ENCODE measurements around the gene TRAPPC10.

DNA sequence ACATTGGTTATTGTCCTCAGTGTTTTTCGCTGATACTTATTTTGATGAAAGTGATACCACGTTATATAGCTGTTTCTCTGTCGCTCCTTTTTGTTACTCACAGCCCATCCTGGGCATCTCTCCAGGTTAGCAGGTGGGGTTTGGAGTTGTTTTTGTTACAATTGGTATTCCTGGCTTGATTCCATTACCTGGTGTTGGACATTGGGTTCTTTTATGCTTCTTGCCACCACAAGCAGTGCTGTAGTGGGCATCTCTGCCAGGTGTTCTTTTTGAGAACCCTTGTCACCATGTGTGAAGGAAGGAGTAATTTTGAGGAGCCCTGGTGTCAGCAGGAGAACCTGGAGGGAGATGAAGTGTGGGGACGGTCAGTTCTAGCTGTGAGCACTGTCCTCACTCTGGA, 47.6 kb downstream of the TRAPPC10 start:
- no peak for TF ChIP-seq POLR2AphosphoS5 (IDR thresholded peaks at IDR 0.05)
- TF ChIP-seq, protein P1, sequence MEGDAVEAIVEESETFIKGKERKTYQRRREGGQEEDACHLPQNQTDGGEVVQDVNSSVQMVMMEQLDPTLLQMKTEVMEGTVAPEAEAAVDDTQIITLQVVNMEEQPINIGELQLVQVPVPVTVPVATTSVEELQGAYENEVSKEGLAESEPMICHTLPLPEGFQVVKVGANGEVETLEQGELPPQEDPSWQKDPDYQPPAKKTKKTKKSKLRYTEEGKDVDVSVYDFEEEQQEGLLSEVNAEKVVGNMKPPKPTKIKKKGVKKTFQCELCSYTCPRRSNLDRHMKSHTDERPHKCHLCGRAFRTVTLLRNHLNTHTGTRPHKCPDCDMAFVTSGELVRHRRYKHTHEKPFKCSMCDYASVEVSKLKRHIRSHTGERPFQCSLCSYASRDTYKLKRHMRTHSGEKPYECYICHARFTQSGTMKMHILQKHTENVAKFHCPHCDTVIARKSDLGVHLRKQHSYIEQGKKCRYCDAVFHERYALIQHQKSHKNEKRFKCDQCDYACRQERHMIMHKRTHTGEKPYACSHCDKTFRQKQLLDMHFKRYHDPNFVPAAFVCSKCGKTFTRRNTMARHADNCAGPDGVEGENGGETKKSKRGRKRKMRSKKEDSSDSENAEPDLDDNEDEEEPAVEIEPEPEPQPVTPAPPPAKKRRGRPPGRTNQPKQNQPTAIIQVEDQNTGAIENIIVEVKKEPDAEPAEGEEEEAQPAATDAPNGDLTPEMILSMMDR (IDR thresholded peaks at IDR 0.05 in 8 of 11, conservative IDR thresholded peaks at IDR 0.05 in 3 of 11) = no peak

All from spleen (tissue), 7 donors.